PFSK-1 (cell line): ENCODE data around the gene INSYN2B.

Experiments
- FOXP2 ChIP-seq: optimal IDR thresholded peaks from 2 replicates; pipeline ENCODE3; 2011; ENCODE audit warnings: borderline replicate concordance, control low read depth, inconsistent platforms; ENCODE audit not compliant: insufficient read depth; ENCODE audit errors: extremely low read length, extremely low read depth
- POLR2AphosphoS5 ChIP-seq: IDR thresholded peaks from 2 replicates; pipeline ENCODE4 v1.6.1; 2012; ENCODE audit warnings: low read depth, mild to moderate bottlenecking, control low read depth, low read length, moderate library complexity
- SIN3A ChIP-seq: IDR thresholded peaks from 2 replicates; pipeline ENCODE4 v1.6.1; 2012; ENCODE audit warnings: mild to moderate bottlenecking, low read length, moderate library complexity, borderline replicate concordance; ENCODE audit not compliant: insufficient read depth
- TAF1 ChIP-seq: IDR thresholded peaks from 2 replicates; pipeline ENCODE4 v1.6.1; 2012; ENCODE audit warnings: low read length, control low read depth, borderline replicate concordance; ENCODE audit not compliant: insufficient read depth
- TF ChIP-seq, protein P1 (sequence below), 2 experiments: IDR thresholded peaks; 2 replicates each; pipeline versions ENCODE4 v1.6.1 to v1.8.0; 2011 to 2012; ENCODE audit warnings: low read depth in 2 of 2, low read length in 2 of 2, control low read depth in 1 of 2, inconsistent platforms in 1 of 2, mild to moderate bottlenecking in 1 of 2, moderate library complexity in 1 of 2; ENCODE audit not compliant: insufficient read depth in 1 of 2

The INSYN2B gene

DNA sequence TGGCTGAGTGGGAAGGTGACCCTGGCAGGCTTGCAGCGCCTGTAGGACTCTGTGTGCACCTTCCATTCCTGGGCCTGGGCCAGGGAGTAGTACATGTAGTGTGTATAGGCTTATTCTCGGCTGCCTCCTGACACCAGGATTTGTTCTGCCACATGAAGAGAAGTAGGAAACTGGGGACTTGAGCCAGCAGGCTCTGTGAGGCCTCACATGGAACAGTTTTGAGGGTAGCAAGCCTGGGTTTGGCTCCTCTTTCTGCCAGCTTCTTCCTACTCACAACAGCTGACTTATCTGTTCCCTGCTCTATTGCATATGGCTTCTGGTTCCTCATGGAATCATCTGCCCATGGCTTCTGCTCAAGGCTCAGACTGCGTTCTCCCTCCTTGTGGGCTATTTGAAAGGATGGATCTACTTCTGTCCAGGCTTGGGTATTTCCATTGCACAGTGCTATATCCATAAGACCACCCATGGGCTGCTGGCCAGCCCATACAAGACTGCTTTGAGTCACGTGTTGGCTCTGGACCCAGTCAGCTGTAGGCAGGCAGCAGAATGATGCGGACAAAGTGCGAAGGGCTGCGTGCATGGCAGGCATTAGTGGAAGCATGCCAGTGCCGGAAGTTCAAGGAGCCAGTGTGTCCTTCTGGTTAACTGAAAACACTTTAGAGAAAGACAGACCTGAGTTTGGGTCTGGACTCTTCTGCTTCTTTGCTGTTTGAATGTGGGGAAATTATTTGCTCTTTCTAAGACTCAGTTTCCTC, 11.0 kb upstream of the INSYN2B start:
- no peak for TF ChIP-seq SIN3A
- TF ChIP-seq POLR2AphosphoS5 = no peak

DNA sequence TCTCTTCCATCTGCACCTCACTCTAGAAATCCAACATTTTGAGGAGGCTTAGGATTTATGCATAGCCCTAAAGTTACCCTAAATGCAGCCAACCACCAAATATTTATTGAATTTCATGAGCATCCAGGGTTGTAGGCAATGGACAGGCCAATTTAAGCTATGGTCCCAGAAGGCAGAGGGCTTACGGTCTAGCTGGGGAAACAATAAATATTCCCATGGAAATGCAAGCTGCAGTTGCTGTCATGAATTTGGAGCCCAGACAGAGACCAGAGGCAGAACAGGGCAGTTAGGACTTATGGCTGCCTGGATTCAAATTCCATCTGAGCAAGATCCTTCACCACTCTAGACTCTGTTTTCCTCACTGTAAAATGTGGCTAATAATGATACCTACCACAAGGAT, 9.1 kb upstream of the INSYN2B start:
- TF ChIP-seq SIN3A = no peak
- TF ChIP-seq POLR2AphosphoS5 = no peak
- TF ChIP-seq FOXP2 = no peak
- TF ChIP-seq TAF1 = no peak

DNA sequence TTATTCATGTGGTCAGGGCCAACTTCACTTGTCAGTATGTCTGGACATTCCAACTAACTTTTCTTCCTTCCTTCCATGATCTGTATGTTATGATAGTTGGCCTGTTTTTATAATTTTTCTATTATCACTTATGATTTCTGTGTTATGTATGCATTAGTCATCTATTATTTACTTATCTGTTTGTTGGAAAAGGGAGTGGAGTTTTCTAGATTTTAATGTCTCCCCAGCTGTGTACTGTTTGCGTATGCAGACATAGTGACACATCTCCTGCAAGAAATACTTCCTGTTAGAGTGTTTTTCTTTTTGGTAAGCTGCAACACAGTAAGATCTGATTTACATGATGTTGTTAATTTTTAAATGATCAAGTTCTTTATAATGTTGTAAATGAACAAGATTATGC, 8.7 kb upstream of the INSYN2B start:
- TF ChIP-seq, protein P1, sequence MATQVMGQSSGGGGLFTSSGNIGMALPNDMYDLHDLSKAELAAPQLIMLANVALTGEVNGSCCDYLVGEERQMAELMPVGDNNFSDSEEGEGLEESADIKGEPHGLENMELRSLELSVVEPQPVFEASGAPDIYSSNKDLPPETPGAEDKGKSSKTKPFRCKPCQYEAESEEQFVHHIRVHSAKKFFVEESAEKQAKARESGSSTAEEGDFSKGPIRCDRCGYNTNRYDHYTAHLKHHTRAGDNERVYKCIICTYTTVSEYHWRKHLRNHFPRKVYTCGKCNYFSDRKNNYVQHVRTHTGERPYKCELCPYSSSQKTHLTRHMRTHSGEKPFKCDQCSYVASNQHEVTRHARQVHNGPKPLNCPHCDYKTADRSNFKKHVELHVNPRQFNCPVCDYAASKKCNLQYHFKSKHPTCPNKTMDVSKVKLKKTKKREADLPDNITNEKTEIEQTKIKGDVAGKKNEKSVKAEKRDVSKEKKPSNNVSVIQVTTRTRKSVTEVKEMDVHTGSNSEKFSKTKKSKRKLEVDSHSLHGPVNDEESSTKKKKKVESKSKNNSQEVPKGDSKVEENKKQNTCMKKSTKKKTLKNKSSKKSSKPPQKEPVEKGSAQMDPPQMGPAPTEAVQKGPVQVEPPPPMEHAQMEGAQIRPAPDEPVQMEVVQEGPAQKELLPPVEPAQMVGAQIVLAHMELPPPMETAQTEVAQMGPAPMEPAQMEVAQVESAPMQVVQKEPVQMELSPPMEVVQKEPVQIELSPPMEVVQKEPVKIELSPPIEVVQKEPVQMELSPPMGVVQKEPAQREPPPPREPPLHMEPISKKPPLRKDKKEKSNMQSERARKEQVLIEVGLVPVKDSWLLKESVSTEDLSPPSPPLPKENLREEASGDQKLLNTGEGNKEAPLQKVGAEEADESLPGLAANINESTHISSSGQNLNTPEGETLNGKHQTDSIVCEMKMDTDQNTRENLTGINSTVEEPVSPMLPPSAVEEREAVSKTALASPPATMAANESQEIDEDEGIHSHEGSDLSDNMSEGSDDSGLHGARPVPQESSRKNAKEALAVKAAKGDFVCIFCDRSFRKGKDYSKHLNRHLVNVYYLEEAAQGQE (IDR thresholded peaks at IDR 0.05; ENCODE audit: insufficient read depth in 1 of 2, low read depth in 2 of 2, low read length in 2 of 2) = no peak
- TF ChIP-seq FOXP2 (no peak), POLR2AphosphoS5 (no peak), SIN3A (no peak), TAF1 (no peak)

DNA sequence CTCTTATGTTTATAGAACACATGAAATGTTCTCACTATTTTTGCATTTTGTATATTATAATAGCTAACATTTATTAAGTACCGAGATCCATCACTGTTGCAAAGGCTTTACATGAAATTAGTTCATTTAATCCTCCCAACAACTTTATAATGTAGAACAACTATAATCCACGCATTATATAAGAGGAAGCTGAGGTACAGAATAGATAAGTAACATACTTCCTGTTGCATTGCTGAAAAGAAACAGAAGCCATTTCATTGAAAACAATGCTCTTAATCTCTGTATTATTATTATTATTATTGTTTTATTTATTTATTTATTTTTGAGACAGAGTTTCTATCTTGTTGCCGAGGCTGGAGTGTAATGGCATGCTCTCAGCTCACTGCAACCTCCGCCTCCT, 7.9 kb upstream of the INSYN2B start:
- no peak for TF ChIP-seq TAF1
- TF ChIP-seq, protein P1 (IDR thresholded peaks at IDR 0.05; ENCODE audit: insufficient read depth in 1 of 2, low read depth in 2 of 2, low read length in 2 of 2) = no peak
- no peak for TF ChIP-seq FOXP2
- TF ChIP-seq POLR2AphosphoS5 = no peak
- no peak for TF ChIP-seq SIN3A

DNA sequence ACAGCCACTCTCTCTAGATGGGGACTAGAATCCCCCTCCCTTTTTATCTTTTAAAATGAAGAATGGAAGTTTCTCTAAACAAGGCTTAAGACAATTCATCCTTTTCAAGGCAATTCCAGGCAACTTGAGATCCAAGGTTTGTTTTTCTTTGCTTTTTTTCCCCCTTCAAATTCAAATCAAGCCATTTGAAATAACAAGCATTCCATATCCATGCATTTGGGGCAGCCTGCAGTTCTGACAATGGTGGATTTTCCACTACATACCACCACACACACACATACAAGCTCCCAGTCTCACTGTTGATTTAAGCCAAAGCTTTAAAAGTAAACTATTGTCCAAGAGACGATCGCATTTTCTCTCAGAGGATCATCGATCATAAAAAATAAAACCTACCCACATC, 424 bp downstream of the INSYN2B start:
- TF ChIP-seq POLR2AphosphoS5 = no peak
- TF ChIP-seq SIN3A = no peak
- no peak for TF ChIP-seq TAF1
- TF ChIP-seq, protein P1 (IDR thresholded peaks at IDR 0.05; ENCODE audit: insufficient read depth in 1 of 2, low read depth in 2 of 2, low read length in 2 of 2) = no peak
- TF ChIP-seq FOXP2 = no peak

DNA sequence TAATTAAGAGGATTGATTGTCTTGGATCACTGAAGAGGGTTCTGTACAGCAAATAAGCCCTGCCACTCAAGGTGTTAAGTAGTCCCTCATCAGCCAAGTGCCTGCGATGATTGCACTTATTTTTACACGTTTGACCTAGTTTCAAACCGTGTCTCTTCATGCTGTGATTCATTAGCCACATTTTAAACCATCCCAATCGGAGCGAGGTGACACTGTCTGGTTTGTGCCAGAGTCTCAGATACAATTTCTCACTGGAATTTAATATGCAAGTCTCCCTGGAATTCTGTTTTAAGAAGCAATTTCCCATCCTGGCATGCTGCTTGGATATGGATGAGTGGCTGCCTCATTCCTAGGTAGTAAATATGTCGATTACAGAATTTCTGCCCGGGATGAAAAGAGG, 1.6 kb downstream of the INSYN2B start:
- TF ChIP-seq TAF1 (no peak), FOXP2 (no peak), POLR2AphosphoS5 (no peak), SIN3A (no peak)
- TF ChIP-seq, protein P1 (IDR thresholded peaks at IDR 0.05; ENCODE audit: insufficient read depth in 1 of 2, low read depth in 2 of 2, low read length in 2 of 2) = no peak
